GM21447 (cell line): ENCODE measurements around the gene KANSL1.
"Not testable (repeated sequence)": the region's sequence is repeated elsewhere in the genome, so short reads cannot be mapped to it uniquely, and the experiment has no call there.

Source experiments
- ATAC-seq: cut with Tn5 transposase; IDR thresholded peaks from one replicate; pipeline ENCODE4 v1.9.1; 2021; ENCODE audit not compliant: unreplicated experiment

KANSL1 gene

DNA sequence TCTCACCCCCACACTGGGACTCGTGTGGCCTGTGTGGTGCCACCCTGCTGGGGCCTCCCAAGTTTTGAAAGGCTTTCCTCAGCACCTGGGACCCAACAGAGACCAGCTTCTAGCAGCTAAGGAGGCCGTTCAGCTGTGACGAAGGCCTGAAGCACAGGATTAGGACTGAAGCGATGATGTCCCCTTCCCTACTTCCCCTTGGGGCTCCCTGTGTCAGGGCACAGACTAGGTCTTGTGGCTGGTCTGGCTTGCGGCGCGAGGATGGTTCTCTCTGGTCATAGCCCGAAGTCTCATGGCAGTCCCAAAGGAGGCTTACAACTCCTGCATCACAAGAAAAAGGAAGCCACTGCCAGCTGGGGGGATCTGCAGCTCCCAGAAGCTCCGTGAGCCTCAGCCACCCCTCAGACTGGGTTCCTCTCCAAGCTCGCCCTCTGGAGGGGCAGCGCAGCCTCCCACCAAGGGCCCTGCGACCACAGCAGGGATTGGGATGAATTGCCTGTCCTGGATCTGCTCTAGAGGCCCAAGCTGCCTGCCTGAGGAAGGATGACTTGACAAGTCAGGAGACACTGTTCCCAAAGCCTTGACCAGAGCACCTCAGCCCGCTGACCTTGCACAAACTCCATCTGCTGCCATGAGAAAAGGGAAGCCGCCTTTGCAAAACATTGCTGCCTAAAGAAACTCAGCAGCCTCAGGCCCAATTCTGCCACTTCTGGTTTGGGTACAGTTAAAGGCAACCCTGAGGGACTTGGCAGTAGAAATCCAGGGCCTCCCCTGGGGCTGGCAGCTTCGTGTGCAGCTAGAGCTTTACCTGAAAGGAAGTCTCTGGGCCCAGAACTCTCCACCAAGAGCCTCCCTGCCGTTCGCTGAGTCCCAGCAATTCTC, 166.8 kb downstream of the KANSL1 start:
- ATAC-seq = no peak

- no peak for ATAC-seq
Observed at GRCh38 chr17:46025510-46026165, 167.6 kb downstream of the KANSL1 start.

DNA sequence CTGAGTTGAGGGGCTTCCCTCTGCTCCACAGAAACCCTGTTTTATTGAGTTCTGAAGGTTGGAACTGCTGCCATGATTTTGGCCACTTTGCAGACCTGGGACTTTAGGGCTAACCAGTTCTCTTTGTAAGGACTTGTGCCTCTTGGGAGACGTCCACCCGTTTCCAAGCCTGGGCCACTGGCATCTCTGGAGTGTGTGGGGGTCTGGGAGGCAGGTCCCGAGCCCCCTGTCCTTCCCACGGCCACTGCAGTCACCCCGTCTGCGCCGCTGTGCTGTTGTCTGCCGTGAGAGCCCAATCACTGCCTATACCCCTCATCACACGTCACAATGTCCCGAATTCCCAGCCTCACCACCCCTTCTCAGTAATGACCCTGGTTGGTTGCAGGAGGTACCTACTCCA, 168.2 kb downstream of the KANSL1 start:
- ATAC-seq = no peak

GRCh38 chr17:46024590-46024989, 168.6 kb downstream of the KANSL1 start:
- no peak for ATAC-seq

GRCh38 chr17:46023783-46024388, 169.3 kb downstream of the KANSL1 start:
- ATAC-seq = no peak

DNA sequence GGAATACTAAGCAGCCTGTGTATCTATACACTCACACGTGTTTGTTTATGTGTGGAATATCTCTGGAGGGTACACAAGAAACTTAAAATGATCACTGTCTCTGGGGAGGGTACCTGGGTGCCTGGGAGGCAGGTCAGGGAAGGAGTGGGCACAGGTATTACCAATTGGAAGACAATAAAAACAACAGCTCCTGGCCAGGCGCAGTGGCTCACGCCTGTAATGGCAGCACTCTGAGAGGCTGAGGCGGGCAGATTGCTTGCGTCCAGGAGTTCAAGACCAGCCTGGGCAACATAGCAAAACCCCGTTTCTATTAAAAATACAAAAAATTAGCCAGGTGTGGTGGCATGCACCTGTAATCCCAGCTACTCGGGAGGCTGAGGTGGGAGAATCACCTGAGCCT, 169.9 kb downstream of the KANSL1 start:
- ATAC-seq = not testable (repeated sequence)

- ATAC-seq = no peak
Observed at GRCh38 chr17:46020998-46021397, 172.2 kb downstream of the KANSL1 start.

DNA sequence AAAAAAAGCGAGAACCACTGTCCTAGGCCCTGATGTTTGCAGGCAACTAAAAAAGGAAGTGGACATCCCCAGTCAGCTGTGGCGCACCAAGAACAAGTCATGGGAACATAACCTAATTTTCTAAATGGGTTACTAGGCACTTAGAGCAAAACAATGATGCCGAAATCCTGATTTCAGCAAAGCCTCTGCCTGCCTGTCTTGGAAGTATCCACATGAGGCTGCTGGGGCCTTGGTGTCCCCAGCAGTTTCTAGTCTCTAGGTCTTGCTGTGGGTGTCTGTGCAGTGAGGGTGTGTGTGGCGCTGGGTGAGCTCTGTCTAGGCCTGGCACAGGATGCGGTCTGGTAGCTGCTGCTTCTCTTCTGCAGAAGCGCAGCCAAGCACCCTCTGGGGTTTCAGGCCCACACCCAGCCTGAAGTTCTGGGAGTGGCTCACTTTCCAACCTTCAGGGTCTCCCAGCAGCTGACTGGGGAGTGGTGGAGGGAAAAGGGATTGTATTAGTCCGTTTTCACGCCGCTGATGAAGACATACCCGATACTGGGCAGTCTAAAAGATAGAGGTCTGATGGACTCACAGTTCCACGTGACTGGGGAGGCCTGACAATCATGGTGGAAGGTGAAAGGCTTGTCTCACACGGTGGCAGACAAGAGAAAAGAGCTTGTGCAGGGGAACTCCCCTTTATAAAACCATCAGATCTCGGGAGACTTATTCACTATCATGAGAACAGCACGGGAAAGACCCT, 173.0 kb downstream of the KANSL1 start:
- ATAC-seq = no peak

DNA sequence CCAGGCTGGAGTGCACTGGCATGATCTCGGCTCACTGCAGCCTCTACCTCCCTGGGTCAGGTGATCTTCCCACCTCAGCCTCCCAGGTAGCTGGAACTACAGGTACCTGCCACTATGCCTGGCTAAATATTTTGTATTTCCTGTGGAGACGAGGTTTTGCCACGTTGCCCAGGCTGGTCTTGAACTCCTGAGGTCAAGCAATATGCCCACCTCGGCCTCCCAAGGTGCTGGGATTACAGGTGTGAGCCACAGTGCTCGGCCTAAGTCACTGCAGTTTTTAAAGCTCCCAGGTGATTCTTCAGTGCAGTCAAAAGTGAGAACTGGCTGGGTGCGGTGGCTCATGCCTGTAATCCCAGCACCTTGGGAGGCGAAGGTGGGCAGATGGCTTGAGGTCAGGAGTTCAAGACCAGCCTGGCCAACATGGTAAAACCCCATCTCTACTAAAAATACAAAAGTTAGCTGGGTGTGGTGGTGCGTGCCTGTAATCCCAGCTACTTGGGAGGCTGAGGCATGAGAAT, 173.8 kb downstream of the KANSL1 start:
- not testable (repeated sequence) for ATAC-seq

- ATAC-seq = no peak
Observed at GRCh38 chr17:46013502-46014165, 179.6 kb downstream of the KANSL1 start.

DNA sequence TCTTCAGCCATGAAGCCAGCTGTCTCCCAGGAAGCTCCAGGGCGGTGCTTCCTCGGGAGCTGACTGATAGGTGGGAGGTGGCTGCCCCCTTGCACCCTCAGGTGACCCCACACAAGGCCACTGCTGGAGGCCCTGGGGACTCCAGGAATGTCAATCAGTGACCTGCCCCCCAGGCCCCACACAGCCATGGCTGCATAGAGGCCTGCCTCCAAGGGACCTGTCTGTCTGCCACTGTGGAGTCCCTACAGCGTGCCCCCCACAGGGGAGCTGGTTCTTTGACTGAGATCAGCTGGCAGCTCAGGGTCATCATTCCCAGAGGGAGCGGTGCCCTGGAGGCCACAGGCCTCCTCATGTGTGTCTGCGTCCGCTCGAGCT, 180.1 kb downstream of the KANSL1 start:
- ATAC-seq = no peak

GRCh38 chr17:46012506-46013079, 180.6 kb downstream of the KANSL1 start:
- no peak for ATAC-seq

DNA sequence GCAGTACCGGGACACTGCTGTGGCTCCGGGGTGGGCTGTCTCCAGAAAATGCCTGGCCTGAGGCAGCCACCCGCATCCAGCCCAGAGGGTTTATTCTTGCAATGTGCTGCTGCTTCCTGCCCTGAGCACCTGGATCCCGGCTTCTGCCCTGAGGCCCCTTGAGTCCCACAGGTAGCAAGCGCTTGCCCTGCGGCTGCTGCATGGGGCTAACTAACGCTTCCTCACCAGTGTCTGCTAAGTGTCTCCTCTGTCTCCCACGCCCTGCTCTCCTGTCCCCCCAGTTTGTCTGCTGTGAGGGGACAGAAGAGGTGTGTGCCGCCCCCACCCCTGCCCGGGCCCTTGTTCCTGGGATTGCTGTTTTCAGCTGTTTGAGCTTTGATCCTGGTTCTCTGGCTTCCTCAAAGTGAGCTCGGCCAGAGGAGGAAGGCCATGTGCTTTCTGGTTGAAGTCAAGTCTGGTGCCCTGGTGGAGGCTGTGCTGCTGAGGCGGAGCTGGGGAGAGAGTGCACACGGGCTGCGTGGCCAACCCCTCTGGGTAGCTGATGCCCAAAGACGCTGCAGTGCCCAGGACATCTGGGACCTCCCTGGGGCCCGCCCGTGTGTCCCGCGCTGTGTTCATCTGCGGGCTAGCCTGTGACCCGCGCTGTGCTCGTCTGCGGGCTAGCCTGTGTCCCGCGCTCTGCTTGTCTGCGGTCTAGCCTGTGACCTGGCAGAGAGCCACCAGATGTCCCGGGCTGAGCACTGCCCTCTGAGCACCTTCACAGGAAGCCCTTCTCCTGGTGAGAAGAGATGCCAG, 181.3 kb downstream of the KANSL1 start:
- ATAC-seq = no peak

- no peak for ATAC-seq
Observed at GRCh38 chr17:46010597-46011186, 182.5 kb downstream of the KANSL1 start.

DNA sequence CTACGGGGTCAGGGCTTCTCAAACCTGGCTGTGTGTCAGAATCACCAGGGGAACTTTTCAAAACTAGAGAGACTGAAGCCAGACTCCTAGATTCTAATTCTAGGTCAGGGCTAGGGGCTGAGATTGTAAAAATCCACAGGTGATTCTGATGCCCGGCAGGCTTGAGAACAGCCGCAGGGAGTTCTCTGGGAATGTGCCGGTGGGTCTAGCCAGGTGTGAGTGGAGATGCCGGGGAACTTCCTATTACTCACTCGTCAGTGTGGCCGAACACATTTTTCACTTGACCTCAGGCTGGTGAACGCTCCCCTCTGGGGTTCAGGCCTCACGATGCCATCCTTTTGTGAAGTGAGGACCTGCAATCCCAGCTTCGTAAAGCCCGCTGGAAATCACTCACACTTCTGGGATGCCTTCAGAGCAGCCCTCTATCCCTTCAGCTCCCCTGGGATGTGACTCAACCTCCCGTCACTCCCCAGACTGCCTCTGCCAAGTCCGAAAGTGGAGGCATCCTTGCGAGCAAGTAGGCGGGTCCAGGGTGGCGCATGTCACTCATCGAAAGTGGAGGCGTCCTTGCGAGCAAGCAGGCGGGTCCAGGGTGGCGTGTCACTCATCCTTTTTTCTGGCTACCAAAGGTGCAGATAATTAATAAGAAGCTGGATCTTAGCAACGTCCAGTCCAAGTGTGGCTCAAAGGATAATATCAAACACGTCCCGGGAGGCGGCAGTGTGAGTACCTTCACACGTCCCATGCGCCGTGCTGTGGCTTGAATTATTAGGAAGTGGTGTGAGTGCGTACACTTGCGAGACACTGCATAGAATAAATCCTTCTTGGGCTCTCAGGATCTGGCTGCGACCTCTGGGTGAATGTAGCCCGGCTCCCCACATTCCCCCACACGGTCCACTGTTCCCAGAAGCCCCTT, 183.3 kb downstream of the KANSL1 start:
- no peak for ATAC-seq

DNA sequence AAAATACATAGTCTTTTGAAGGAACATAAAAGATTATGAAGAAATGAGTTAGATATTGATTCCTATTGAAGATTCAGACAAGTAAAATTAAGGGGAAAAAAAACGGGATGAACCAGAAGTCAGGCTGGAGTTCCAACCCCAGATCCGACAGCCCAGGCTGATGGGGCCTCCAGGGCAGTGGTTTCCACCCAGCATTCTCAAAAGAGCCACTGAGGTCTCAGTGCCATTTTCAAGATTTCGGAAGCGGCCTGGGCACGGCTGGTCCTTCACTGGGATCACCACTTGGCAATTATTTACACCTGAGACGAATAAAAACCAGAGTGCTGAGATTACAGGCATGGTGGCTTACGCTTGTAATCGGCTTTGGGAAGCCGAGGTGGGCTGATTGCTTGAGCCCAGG, 184.6 kb downstream of the KANSL1 start:
- no peak for ATAC-seq

DNA sequence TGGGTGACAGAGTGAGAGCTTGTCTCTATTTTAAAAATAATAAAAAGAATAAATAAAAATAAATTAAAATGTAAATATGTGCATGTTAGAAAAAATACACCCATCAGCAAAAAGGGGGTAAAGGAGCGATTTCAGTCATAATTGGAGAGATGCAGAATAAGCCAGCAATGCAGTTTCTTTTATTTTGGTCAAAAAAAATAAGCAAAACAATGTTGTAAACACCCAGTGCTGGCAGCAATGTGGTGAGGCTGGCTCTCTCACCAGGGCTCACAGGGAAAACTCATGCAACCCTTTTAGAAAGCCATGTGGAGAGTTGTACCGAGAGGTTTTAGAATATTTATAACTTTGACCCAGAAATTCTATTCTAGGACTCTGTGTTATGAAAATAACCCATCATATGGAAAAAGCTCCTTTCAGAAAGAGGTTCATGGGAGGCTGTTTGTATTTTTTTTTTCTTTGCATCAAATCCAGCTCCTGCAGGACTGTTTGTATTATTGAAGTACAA, 185.7 kb downstream of the KANSL1 start:
- ATAC-seq = no peak

DNA sequence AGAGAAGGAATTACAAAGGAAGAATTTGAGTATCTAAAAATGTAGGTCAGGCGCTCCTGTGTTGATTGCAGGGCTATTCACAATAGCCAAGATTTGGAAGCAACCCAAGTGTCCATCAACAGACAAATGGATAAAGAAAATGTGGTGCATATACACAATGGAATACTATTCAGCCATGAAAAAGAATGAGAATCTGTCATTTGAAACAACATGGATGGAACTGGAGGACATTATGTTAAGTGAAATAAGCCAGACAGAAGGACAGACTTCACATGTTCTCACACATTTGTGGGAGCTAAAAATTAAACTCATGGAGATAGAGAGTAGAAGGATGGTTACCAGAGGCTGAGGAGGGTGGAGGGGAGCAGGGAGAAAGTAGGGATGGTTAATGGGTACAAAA, 187.1 kb downstream of the KANSL1 start:
- not testable (repeated sequence) for ATAC-seq
